Measurements from ENCODE around the gene CAMK2N2.

Gene CAMK2N2

GRCh38 chr3:184290331-184290730 lies 29.0 kb upstream of the CAMK2N2 start:
- in situ Hi-C loops (cut with MboI; ENCODE audit: low sequenced_read_pairs, unreplicated experiment): no loop called here
- no peak for DNase-seq (ENCODE audit: low spot score)
- TF ChIP-seq CTCF (IDR thresholded peaks at IDR 0.05; ENCODE audit: borderline replicate concordance, control extremely low read depth, extremely low read depth, insufficient read depth, missing control alignments): no peak

GRCh38 chr3:184289426-184289938 lies 28.1 kb upstream of the CAMK2N2 start:
- in situ Hi-C loops (cut with MboI; ENCODE audit: low sequenced_read_pairs, unreplicated experiment): loop anchor here (10.0 kb wide), 1 partner anchor 395 kb away; no protein-coding TSS in a partner anchor
- peak; percentile 39 for TF ChIP-seq CTCF (IDR thresholded peaks at IDR 0.05; ENCODE audit: borderline replicate concordance, control extremely low read depth, extremely low read depth, insufficient read depth, missing control alignments)
- DNase-seq (ENCODE audit: low spot score): peak; percentile 82

- in situ Hi-C loops (cut with MboI; ENCODE audit: low sequenced_read_pairs, unreplicated experiment): loop anchor here (10.0 kb wide), 1 partner anchor 390 kb away; no protein-coding TSS in a partner anchor
- DNase-seq (ENCODE audit: low spot score): peak; percentile 66
- TF ChIP-seq CTCF (IDR thresholded peaks at IDR 0.05; ENCODE audit: borderline replicate concordance, control extremely low read depth, extremely low read depth, insufficient read depth, missing control alignments): no peak
Observed at GRCh38 chr3:184284696-184285095, 23.3 kb upstream of the CAMK2N2 start.

- TF ChIP-seq CTCF (IDR thresholded peaks at IDR 0.05; ENCODE audit: borderline replicate concordance, control extremely low read depth, extremely low read depth, insufficient read depth, missing control alignments): no peak
- in situ Hi-C loops (cut with MboI; ENCODE audit: low sequenced_read_pairs, unreplicated experiment): loop anchor here (10.0 kb wide), 1 partner anchor 389 kb away; no protein-coding TSS in a partner anchor
- DNase-seq (ENCODE audit: low spot score): no peak
Observed at GRCh38 chr3:184283681-184284080, 22.3 kb upstream of the CAMK2N2 start.

- no peak for DNase-seq (ENCODE audit: low spot score)
- TF ChIP-seq CTCF (IDR thresholded peaks at IDR 0.05; ENCODE audit: borderline replicate concordance, control extremely low read depth, extremely low read depth, insufficient read depth, missing control alignments): no peak
- in situ Hi-C loops (cut with MboI; ENCODE audit: low sequenced_read_pairs, unreplicated experiment): loop anchor here (10.0 kb wide), 1 partner anchor 388 kb away; no protein-coding TSS in a partner anchor
Observed at GRCh38 chr3:184282941-184283340, 21.6 kb upstream of the CAMK2N2 start.

GRCh38 chr3:184277366-184277765 lies 16.0 kb upstream of the CAMK2N2 start:
- TF ChIP-seq CTCF (IDR thresholded peaks at IDR 0.05; ENCODE audit: borderline replicate concordance, control extremely low read depth, extremely low read depth, insufficient read depth, missing control alignments): no peak
- in situ Hi-C loops (cut with MboI; ENCODE audit: low sequenced_read_pairs, unreplicated experiment): no loop called here
- no peak for DNase-seq (ENCODE audit: low spot score)

All from GM13976 (cell line).